SK-N-SH (cell line): ENCODE data around the gene ADGRL3.

Experiments used
- CHD2 ChIP-seq: fragments of 150-350 bp; IDR thresholded peaks from 2 replicates; pipeline ENCODE4 v1.6.1; 2018; ENCODE audit warnings: low read length; ENCODE audit not compliant: partially characterized antibody
- CTCF ChIP-seq: fragments of 200-600 bp; sonication (generic); IDR thresholded peaks from 2 replicates; pipeline ENCODE4 v1.6.1; 2017; ENCODE audit warnings: antibody characterized with exemption, mild to moderate bottlenecking, moderate library complexity
- FOSL2 ChIP-seq: IDR thresholded peaks from 2 replicates; pipeline ENCODE4 v1.4.0; 2012; ENCODE audit warnings: low read depth, mild to moderate bottlenecking, moderate library complexity, borderline replicate concordance
- FOXM1 ChIP-seq: IDR thresholded peaks from 2 replicates; pipeline ENCODE4 v1.4.0; 2012; ENCODE audit warnings: low read depth, mild to moderate bottlenecking
- IRF3 ChIP-seq: fragments of 150-350 bp; IDR thresholded peaks from 2 replicates; pipeline ENCODE4 v1.6.1; 2016; ENCODE audit warnings: mild to moderate bottlenecking, low read depth, low read length
- MXI1 ChIP-seq: IDR thresholded peaks from 2 replicates; pipeline ENCODE4 v1.6.1; 2012; ENCODE audit warnings: mild to moderate bottlenecking, low read depth, low read length, improper control_type of control experiment
- POLR2AphosphoS5 ChIP-seq: IDR thresholded peaks from 2 replicates; pipeline ENCODE4 v1.6.1; 2012; ENCODE audit warnings: low read depth, low read length
- RXRA ChIP-seq: IDR thresholded peaks from 2 replicates; pipeline ENCODE4 v1.4.0; 2012; ENCODE audit warnings: low read depth, mild to moderate bottlenecking, borderline replicate concordance
- TAF1 ChIP-seq: IDR thresholded peaks from 2 replicates; pipeline ENCODE4 v1.6.1; 2012; ENCODE audit warnings: low read depth, mild to moderate bottlenecking, low read length, moderate library complexity, borderline replicate concordance
- USF2 ChIP-seq: fragments of 150-350 bp; IDR thresholded peaks from 2 replicates; pipeline ENCODE4 v1.6.1; 2017; ENCODE audit warnings: antibody characterized with exemption, low read length, low read depth, borderline replicate concordance
- TF ChIP-seq, protein P1 (sequence below): IDR thresholded peaks from 2 replicates; pipeline ENCODE4; 2012

DNA sequence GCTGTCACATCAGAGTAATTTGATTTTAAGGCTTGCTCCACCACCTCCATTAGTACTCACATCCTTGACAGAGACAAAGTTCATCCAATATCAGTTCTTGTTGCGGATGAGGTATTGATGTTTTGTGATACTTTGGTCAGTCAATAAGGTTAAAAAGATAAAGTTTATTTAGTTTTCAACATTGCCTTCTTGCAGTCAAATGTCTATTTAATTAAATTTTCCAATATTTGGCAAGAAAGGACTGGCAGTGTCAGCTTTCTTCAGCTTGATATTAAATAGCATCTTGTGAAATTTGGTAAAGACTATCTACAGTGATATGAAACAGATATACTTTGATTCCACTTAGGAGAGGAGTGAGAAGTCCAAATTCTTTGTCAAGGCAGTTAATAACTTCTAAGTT, 493.4 kb downstream of the ADGRL3 start:
- TF ChIP-seq FOXM1, result no peak
- TF ChIP-seq RXRA, result no peak
- no peak for TF ChIP-seq CHD2
- TF ChIP-seq CTCF, result no peak
- TF ChIP-seq USF2, result no peak
- TF ChIP-seq FOSL2, result no peak
- no peak for TF ChIP-seq TAF1
- no peak for TF ChIP-seq POLR2AphosphoS5
- TF ChIP-seq, protein P1, sequence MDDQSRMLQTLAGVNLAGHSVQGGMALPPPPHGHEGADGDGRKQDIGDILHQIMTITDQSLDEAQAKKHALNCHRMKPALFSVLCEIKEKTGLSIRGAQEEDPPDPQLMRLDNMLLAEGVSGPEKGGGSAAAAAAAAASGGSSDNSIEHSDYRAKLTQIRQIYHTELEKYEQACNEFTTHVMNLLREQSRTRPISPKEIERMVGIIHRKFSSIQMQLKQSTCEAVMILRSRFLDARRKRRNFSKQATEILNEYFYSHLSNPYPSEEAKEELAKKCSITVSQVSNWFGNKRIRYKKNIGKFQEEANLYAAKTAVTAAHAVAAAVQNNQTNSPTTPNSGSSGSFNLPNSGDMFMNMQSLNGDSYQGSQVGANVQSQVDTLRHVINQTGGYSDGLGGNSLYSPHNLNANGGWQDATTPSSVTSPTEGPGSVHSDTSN, result no peak
- no peak for TF ChIP-seq IRF3
- TF ChIP-seq MXI1, result no peak
